Naive thymus-derived CD4-positive, alpha-beta T cell (primary cell): ENCODE results near the gene PRSS48. TPM values are rescaled to one million over a fixed set of nuclear protein-coding genes. Genes with fewer than 3 reads are reported as not detected.

Source experiments
- ATAC-seq: fragments of 150-1000 bp; cut with Tn5 transposase; 2 replicates; pipeline ENCODE4 v1.10.0; 2021; ENCODE audit warnings: mild to moderate bottlenecking, moderate library complexity
- CTCF ChIA-PET: fragments of 350-600 bp; sonication (Branson Sonifier 250); formaldehyde crosslinking; loops from one replicate; lab custom pipeline; 2021; ENCODE audit warnings: antibody characterized with exemption; lab: Charles Lee
- POLR2A ChIA-PET: fragments of 350-600 bp; sonication (Branson Sonifier 250); formaldehyde crosslinking; loops from one replicate; lab custom pipeline; 2021; ENCODE audit warnings: antibody characterized with exemption, inconsistent platforms; lab: Charles Lee
- DNase-seq, 9 donors: peaks; one replicate each; pipeline versions ENCODE4 v3.0.0 to v3.0.0-alpha.2; 2020 to 2022; ENCODE audit warnings: mixed read lengths in 1 of 9
- H3K27ac ChIP-seq: one replicate; pipeline ENCODE4 v1.7.0; 2013; ENCODE audit warnings: mild to moderate bottlenecking, low read depth, low read length, moderate library complexity
- H3K27me3 ChIP-seq, 2 donors: one replicate each; pipeline ENCODE4 v1.7.0; 2013; ENCODE audit warnings: low read length in 2 of 2, mild to moderate bottlenecking in 2 of 2, moderate library complexity in 2 of 2; ENCODE audit not compliant: control insufficient read depth in 2 of 2, insufficient read depth in 2 of 2
- H3K36me3 ChIP-seq, 3 experiments: 1 replicate in 2 of 3; 2 replicates in 1 of 3; pipeline ENCODE4 v1.7.0; 2013; ENCODE audit warnings: low read length in 3 of 3, mild to moderate bottlenecking in 3 of 3, moderate library complexity in 1 of 3; ENCODE audit not compliant: insufficient read depth in 3 of 3, control insufficient read depth in 2 of 3
- H3K4me1 ChIP-seq, 2 donors: one replicate each; pipeline ENCODE4 v1.7.0; 2013; ENCODE audit warnings: low read length in 2 of 2, mild to moderate bottlenecking in 2 of 2, moderate library complexity in 1 of 2; ENCODE audit not compliant: control insufficient read depth in 2 of 2, insufficient read depth in 2 of 2
- H3K4me3 ChIP-seq: 2 replicates; pipeline ENCODE4 v1.7.0; 2013; ENCODE audit warnings: mild to moderate bottlenecking, low read length
- H3K9me3 ChIP-seq, 3 experiments: 1 replicate in 2 of 3; 2 replicates in 1 of 3; pipeline ENCODE4 v1.7.0; 2013; ENCODE audit warnings: low read length in 3 of 3; ENCODE audit not compliant: control insufficient read depth in 2 of 3
- H3K27ac Mint-ChIP-seq, 9 donors: one replicate each; pipeline ENCODE4 v1.8.0; 2020 to 2022; ENCODE audit warnings: mixed read lengths in 9 of 9, mild to moderate bottlenecking in 8 of 9, moderate library complexity in 5 of 9, inconsistent platforms in 2 of 9
- H3K27me3 Mint-ChIP-seq, 5 donors: one replicate each; pipeline ENCODE4 v1.8.0; 2021 to 2022; ENCODE audit warnings: mixed read lengths in 5 of 5, mild to moderate bottlenecking in 1 of 5
- H3K36me3 Mint-ChIP-seq, 5 donors: one replicate each; pipeline ENCODE4 v1.8.0; 2020 to 2022; ENCODE audit warnings: mixed read lengths in 5 of 5, mild to moderate bottlenecking in 3 of 5, inconsistent platforms in 1 of 5
- H3K4me1 Mint-ChIP-seq, 7 donors: one replicate each; pipeline ENCODE4 v1.8.0; 2020 to 2022; ENCODE audit warnings: mixed read lengths in 7 of 7, mild to moderate bottlenecking in 3 of 7, inconsistent platforms in 1 of 7
- H3K4me3 Mint-ChIP-seq, 10 donors: one replicate each; pipeline ENCODE4 v1.8.0; 2020 to 2022; ENCODE audit warnings: mild to moderate bottlenecking in 10 of 10, mixed read lengths in 10 of 10, moderate library complexity in 6 of 10, inconsistent platforms in 2 of 10
- H3K9me3 Mint-ChIP-seq, 11 donors: one replicate each; pipeline ENCODE4 v1.8.0; 2020 to 2022; ENCODE audit warnings: mixed read lengths in 11 of 11, mild to moderate bottlenecking in 4 of 11, inconsistent platforms in 1 of 11, moderate library complexity in 1 of 11
- intact Hi-C, 2 donors: fragments of 100-400 bp; cut with micrococcal nuclease; formaldehyde crosslinking; loops; one replicate each; pipeline ENCODE4 v1.15.1; 2023
- polyA plus RNA-seq, 2 donors: library from polyadenylated mRNA; unstranded; fragments of 300-500 nt; fragmentation: Illumina TruSeq; gene quantifications; one replicate each; pipeline ENCODE4 v1.2.3, GENCODE V29; 2021
- total RNA-seq, 6 experiments: library from RNA in 5 of 6; stranded (reverse) in 5 of 6; gene quantifications; 1 replicate in 5 of 6; 2 replicates in 1 of 6; pipeline ENCODE4 v1.2.3 and lab custom pipeline; 2021 to 2026

PRSS48 gene
- total and polyA plus RNA-seq, 7 experiments from 2014 or later, result not detected

DNA sequence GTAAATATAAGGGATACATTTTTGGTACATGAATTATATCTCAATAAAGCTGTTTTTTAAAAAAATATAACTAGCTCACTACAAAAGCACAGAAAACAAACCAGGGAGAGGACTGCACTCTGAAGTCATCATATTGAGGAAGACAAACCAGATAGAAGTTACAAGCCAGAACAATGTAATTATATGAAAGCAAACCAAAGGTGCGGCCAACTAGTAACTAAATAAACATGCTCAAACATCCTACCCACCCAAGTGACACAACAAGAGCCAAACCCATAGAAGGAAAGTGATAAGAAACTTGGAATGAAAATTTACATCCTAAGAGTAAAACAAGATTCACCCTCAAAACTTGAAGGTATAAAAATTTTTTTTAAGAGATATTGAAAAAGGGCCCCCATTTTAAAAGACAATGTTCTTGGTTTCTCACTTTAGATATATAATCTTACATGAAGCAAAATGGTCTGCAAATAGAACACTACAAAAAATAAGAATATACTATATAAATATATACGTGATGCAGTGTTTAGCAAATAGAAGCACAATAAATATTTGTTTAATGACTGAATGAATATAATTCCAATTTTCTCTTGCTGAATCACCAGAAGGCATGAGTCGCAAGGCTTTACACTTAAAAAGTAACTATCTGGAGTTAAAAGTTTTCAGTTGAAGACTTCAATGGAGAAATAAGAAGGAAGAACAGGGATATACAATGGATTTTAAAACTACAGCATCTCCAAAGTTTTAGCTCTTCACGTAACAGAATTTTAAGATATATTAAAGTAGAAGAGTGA lies 52.5 kb downstream of the PRSS48 start:
- ChIA-PET POLR2A (no interaction called here), CTCF (no interaction called here)
- Mint-ChIP-seq H3K27ac (no peak overlapping the region), H3K9me3 (peaks cover 4 to 13% (median 7%) of the 10 kb centered on the region in 11 donors), H3K4me3 (no peak overlapping the region), H3K4me1 (peaks cover 2 to 13% (median 11%) of the 10 kb centered on the region in 7 donors), H3K27me3 (peaks cover 24 to 54% (median 35%) of the 10 kb centered on the region in 5 donors), H3K36me3 (peaks cover 0 to 6% (median 0%) of the 10 kb centered on the region in 5 donors)
- no peak overlapping the region for H3K4me3 ChIP-seq
- no peaks in the 10 kb centered on the region for H3K4me1 ChIP-seq
- H3K9me3 ChIP-seq, result no peaks in the 10 kb centered on the region
- no peaks in the 10 kb centered on the region for H3K27me3 ChIP-seq
- intact Hi-C loops, result no loop called here
- H3K27ac ChIP-seq, result no peak overlapping the region
- ATAC-seq (no peak), DNase-seq (no peak)
- no peaks in the 10 kb centered on the region for H3K36me3 ChIP-seq

DNA sequence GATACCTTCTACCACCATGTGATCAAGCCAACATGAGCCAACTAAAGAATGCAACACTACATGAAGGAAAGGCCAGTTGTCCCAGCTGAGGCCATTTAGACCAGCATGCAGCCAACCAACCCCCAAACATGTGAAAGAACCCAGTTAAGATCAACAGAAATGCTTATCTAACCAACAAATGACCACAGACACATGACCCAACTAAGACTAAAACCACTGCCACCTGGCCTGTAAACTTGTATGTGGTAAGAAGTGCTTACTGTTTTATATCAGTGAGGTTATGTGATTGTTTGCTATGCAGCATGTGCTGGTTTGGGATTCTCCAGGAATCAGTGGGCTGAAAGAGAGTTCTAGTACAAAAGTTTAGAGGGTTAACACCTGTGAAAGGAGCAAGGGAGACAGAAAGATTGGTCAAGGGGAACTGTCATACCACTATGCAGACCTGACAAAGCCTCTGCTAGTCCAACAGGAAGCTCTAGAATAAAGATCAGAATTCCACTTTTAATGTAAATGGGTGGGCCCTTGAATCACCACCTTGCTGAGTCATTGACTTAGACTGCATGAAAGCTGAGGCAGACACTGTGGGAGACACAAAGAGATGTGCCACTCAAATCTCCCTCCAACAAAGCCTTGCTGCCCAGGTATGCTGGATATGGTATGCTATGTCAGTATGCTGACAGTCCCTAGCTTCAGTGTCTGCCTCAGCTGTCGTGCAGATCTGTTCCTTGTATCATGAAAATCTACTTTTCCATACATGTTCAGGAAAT lies 54.5 kb downstream of the PRSS48 start:
- ATAC-seq, result no peak
- H3K27me3 Mint-ChIP-seq, result peaks cover 21 to 48% (median 28%) of the 10 kb centered on the region in 5 donors

DNA sequence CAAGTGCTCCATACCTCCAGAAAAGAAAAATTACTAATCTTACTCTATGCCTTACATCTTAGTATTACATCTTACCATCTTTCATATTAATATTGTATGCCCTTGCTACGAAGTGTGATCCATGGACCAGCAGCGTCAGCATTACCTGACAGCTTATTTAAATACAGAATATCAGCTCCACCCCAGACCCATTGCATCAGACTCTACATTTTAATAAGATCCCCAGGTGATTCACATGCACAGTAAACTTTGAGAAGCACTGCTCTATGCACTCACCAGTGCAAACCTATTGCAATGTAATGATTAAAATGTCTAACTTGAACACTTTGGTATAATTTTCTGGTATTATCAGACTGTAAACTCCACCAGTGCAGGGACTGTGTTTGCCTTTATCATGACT lies 62.5 kb downstream of the PRSS48 start:
- ChIA-PET CTCF (no interaction called here), POLR2A (no interaction called here)
- H3K4me1 ChIP-seq, result no peaks in the 10 kb centered on the region
- H3K36me3 Mint-ChIP-seq, result peaks cover 0 to 4% (median 0%) of the 10 kb centered on the region in 5 donors
- no peak overlapping the region for H3K4me3 Mint-ChIP-seq
- no peaks in the 10 kb centered on the region for H3K9me3 Mint-ChIP-seq
- no peaks in the 10 kb centered on the region for H3K27me3 ChIP-seq
- ATAC-seq (no peak), DNase-seq (no peak)
- no peaks in the 10 kb centered on the region for H3K36me3 ChIP-seq
- no peaks in the 10 kb centered on the region for H3K9me3 ChIP-seq
- no peaks in the 10 kb centered on the region for H3K4me1 Mint-ChIP-seq
- intact Hi-C loops, result no loop called here
- H3K27ac ChIP-seq, result no peak overlapping the region
- H3K4me3 ChIP-seq, result no peak overlapping the region
- peaks cover 3 to 37% (median 27%) of the 10 kb centered on the region in 5 donors for H3K27me3 Mint-ChIP-seq
- H3K27ac Mint-ChIP-seq, result no peak overlapping the region

More for the DNA sequence above, 54.5 kb downstream of the PRSS48 start:
- Mint-ChIP-seq H3K27ac (no peak overlapping the region), H3K36me3 (no peaks in the 10 kb centered on the region), H3K4me1 (no peaks in the 10 kb centered on the region), H3K4me3 (no peak overlapping the region), H3K9me3 (peaks cover 1 to 13% (median 5%) of the 10 kb centered on the region in 11 donors)
- Histone ChIP-seq H3K36me3 (no peaks in the 10 kb centered on the region), H3K4me3 (no peak overlapping the region), H3K27me3 (no peaks in the 10 kb centered on the region), H3K9me3 (no peaks in the 10 kb centered on the region), H3K4me1 (no peaks in the 10 kb centered on the region), H3K27ac (no peak overlapping the region)
- intact Hi-C loops, result no loop called here
- no peak for DNase-seq
- CTCF ChIA-PET, result interaction anchor here (0.7 kb wide), 1 partner anchor 426 kb away, joined by 4 read pairs; no protein-coding TSS in a partner anchor
- POLR2A ChIA-PET, result no interaction called here

DNA sequence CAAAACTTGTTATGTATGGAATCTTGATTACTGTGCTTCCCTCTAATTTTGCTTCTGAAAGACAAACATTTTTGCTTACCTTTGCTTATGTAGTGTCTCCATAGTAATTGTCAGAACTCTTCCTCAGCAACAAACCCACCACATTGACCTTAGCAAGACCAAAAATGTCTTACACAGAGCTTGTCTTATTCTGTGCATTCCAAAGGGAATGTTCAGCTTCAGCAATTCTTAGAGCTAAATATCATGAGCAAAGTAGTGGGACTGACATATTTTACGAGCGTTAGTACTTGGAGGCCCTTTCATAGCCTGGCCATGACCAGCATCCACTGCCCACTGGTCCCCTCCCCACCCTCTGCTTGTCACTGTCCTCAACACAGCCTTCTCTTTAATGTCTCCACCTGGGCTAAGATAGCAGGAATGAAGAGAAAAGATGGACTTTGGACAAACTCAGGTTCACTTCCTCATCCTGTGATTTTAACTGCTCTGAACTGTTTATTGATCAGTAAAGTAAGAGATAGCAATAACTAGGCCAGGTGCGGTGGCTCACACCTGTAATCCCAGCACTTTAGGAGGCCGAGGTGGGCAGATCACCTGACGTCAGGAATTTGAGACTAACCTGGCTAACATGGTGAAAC lies 63.9 kb downstream of the PRSS48 start:
- Histone ChIP-seq H3K27me3 (no peaks in the 10 kb centered on the region), H3K4me1 (no peaks in the 10 kb centered on the region), H3K4me3 (no peak overlapping the region), H3K27ac (no peak overlapping the region), H3K9me3 (no peaks in the 10 kb centered on the region), H3K36me3 (no peaks in the 10 kb centered on the region)
- Mint-ChIP-seq H3K9me3 (peaks cover 0 to 9% (median 0%) of the 10 kb centered on the region in 11 donors), H3K4me1 (no peaks in the 10 kb centered on the region), H3K36me3 (peaks cover 0 to 4% (median 0%) of the 10 kb centered on the region in 5 donors), H3K27me3 (peaks cover 8 to 35% (median 16%) of the 10 kb centered on the region in 5 donors), H3K4me3 (no peak overlapping the region), H3K27ac (no peak overlapping the region)
- ATAC-seq (no peak), DNase-seq (no peak)
- CTCF ChIA-PET, result no interaction called here
- intact Hi-C loops, result no loop called here
- POLR2A ChIA-PET, result no interaction called here

Other genes starting within 250 kb of the PRSS48 start
- gene RPS3A, start 177.5 kb upstream of the PRSS48 start, total RNA-seq, result 1,000 to 10,000 TPM; 1,723 to 5,358 (median 3,483) TPM
- gene RPS3A, start 177.5 kb upstream of the PRSS48 start, polyA plus RNA-seq, result 1,000 to 10,000 TPM; 4,368 to 6,596 TPM
- 1 to 10 TPM in 2 of 5 experiments, under 1 TPM in 2, not detected in 1; 0.66 to 1.1 (median 0.92) TPM for gene SH3D19, start 48.4 kb downstream of the PRSS48 start, total RNA-seq
- 1 to 10 TPM in 1 of 2 donors, not detected in 1; 1.8 TPM for gene SH3D19, start 48.4 kb downstream of the PRSS48 start, polyA plus RNA-seq
- gene FHIP1A, start 132.0 kb downstream of the PRSS48 start, total RNA-seq, result 1 to 10 TPM in 4 of 5 experiments, under 1 TPM in 1; 0.05 to 2.7 (median 1.9) TPM
- not detected for gene FHIP1A, start 132.0 kb downstream of the PRSS48 start, polyA plus RNA-seq